HG03442 (cell line): ENCODE measurements around the gene GPANK1.
"Not testable (repeated sequence)": the region's sequence is repeated elsewhere in the genome, so short reads cannot be mapped to it uniquely, and the experiment has no call there.

Experiments
- ATAC-seq: cut with Tn5 transposase; IDR thresholded peaks from one replicate; pipeline ENCODE4 v1.9.1; 2021; ENCODE audit warnings: mild to moderate bottlenecking, moderate library complexity; ENCODE audit not compliant: unreplicated experiment

The GPANK1 gene

DNA sequence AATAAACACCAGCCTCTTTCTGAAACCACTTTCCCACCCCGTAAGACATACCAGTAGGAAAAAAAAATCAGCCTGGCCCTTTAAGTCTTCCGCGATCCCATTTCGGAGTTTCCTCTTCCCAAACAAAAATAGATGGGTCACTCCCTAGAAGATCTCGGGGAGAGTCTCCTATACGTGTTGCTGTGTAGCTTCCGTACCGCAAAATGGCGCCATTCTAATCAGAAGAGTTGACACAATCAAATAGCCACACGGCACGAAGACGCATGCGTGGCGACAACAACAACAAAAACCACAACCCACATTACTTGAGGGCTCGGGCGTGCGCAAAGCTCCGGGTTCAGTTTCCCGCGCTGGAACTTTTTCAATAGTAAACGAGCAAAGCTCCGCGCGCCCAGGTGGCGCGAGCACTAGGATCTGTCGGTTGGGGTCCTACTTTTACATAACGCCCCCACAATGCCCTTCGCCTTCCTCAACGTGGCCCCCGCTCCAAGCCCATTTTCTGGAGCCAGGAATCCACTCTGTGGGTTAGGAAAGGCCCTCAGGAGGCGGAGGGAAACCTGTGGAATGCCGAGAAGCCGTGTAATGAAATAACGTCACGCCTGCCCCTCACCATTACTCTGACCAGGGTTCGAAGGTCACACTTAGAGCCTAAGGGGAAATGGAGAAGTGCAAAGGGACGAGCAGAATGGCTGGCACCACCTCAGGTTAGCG is at the start of gene GPANK1:
Gene GPANK1 (minus strand): TSS at position 208 of the 711 bp plus-strand sequence. CDS start 519 bp downstream, outside the sequence.
- peak; percentile 27 for ATAC-seq

GRCh38 chr6:31713991-31714684 is 49.3 kb upstream of the GPANK1 start:
- no peak for ATAC-seq

- ATAC-seq, result no peak
Measured at GRCh38 chr6:31713465-31713864, 48.7 kb upstream of the GPANK1 start.

GRCh38 chr6:31712296-31712695 is 47.5 kb upstream of the GPANK1 start:
- no peak for ATAC-seq

GRCh38 chr6:31711233-31711632 is 46.4 kb upstream of the GPANK1 start:
- no peak for ATAC-seq

DNA sequence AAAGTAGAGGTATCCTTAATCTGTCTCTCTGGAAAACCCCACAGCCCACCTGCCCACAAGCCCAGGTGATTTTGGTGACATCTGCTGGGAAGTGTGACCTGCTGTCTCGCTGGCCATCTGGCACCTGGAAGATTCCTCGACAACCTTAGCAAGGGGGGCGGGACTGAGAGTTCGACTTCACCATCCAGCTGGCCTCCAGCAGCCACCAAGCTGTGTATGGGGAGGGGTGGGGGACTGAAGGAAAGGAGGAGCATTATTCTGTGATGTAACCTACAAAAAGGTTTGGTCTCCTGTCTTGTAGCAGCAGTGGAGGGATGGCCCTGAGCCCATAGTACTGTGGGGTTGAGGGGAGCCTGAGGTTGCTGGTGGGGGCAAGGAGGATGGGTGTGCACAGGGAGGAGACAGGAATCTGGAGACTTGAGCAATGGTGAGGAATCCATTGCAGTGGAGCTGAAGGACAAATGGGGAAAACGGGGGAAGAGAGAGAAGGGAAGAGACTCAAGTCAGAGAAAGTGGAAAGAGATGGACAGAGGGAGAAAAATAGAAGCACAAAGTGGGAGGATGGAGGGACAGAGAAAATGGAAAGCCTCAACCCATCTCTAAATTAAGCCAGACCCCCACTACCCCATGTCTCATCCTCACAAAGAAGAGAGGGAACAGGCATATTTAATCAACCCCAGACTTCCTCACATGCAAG is 45.9 kb upstream of the GPANK1 start:
- ATAC-seq, result no peak

GRCh38 chr6:31709157-31709556 is 44.4 kb upstream of the GPANK1 start:
- ATAC-seq, result not testable (repeated sequence)

GRCh38 chr6:31708224-31708623 is 43.4 kb upstream of the GPANK1 start:
- no peak for ATAC-seq

DNA sequence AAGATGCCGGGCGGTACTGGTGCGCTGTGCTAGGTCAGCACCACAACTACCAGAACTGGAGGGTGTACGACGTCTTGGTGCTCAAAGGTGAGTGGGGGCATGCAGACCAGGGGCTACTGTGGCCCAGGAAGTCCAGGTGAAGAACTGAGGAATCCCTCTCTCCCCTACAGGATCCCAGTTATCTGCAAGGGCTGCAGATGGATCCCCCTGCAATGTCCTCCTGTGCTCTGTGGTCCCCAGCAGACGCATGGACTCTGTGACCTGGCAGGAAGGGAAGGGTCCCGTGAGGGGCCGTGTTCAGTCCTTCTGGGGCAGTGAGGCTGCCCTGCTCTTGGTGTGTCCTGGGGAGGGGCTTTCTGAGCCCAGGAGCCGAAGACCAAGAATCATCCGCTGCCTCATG is 42.9 kb upstream of the GPANK1 start:
- no peak for ATAC-seq

GRCh38 chr6:31706599-31706998 is 41.8 kb upstream of the GPANK1 start, which contains the start of gene LY6G6F:
Gene LY6G6F (plus strand): TSS chr6:31706866. CDS start chr6:31706907, 41 bp downstream.
- ATAC-seq, result no peak

DNA sequence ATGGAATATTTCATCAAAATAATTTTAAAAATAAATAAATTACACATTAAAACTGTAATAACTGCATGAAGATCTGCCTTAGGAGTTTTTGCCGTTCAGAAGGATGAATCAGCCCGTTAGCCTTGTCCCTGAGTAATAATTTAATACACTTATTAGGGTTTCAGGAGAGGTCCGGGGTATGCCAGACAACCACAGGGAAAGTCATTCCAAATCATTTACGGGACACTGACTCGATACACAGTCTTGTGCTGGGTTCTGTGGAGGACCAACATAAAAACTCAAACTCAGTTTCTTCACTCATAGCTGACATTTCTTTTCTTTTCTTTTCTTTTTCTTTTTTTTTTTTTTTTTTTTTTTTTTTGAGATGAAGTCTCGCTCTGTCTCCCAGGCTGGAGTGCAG is 41.1 kb upstream of the GPANK1 start:
- no peak for ATAC-seq

GRCh38 chr6:31702819-31703716 is 38.3 kb upstream of the GPANK1 start, which contains the start of gene ABHD16A:
Gene ABHD16A (minus strand): TSS chr6:31703324. CDS start chr6:31703281, 43 bp downstream.
- ATAC-seq, result peak; percentile 86

GRCh38 chr6:31702405-31702818 is 37.6 kb upstream of the GPANK1 start:
- no peak for ATAC-seq

DNA sequence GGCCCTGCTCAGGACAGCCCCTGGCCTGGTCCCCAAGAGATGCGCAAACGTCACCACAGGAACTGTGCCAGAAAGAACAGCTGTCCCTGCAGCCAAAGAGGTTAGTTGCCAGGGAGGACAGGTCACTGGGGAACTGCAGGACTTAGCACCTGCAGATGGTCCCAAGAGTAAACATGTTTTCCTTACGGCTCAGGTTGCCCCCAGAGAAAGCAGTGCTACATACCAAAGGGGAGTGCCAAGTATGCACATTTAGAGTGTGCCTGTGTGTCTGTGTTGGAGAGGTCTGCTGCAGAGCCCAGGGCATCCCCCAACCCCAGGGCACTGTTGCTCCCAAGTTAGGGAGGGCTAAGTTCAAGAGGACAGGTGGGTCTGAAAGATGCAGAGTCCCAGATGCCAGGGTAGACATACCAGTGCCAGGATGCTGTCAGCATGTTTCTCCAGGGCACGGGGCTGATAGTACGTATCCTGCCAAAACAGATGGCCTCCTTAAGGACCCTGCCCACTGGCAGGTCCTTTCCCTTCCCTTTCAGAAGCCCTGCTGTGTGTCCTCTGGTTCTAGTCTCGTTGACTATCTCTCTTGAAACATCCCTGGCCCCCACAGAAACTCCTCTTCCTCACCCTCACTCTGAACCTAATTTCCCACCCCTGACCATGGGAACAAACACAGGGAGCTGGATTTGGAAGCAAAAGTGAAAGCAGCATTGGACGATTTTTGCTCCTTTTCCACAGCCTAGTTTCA is 37.0 kb upstream of the GPANK1 start:
- ATAC-seq, result no peak

GRCh38 chr6:31700740-31701401 is 36.1 kb upstream of the GPANK1 start:
- no peak for ATAC-seq

DNA sequence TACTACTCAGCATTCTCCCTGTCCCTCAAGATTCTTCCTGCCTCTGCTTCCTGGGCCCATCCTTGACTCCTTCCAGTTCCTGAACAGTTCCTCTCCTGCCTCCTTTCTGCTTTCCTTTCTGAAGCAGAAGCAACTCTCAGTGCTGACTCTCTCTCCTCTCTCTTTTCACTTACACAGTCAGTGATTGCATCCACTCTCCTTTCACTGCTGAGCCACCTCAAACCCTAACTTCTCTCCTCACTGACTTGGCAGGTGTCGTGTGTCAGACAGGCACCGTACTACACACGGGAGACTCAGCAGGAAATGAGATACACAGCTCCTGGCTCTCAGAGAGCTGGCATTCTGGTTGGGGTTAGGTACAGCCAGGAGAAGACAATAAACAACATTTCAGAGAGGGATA is 32.8 kb upstream of the GPANK1 start:
- ATAC-seq, result no peak

DNA sequence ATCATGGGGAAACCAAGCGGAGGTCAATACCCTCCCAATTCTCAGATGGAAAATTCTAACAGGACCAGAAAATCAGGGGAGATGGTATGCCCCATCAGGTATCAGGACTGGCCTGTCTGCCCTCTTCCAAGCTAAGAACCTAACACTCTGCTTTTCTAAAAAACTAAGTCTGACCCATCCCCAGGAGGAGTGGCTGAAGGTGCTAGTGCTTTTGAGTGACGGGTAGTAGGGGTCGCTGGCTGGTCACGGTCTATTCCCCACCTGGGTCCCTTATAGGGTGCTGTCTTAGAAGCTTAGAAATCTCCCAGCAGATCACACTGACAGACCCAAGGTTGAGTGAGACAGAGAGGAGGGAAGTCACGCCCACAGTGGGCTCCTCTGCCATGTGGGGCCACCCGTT is 28.7 kb upstream of the GPANK1 start:
- ATAC-seq, result no peak

GRCh38 chr6:31692886-31693285 is 28.1 kb upstream of the GPANK1 start:
- no peak for ATAC-seq

GRCh38 chr6:31692353-31692752 is 27.6 kb upstream of the GPANK1 start:
- no peak for ATAC-seq
